Body of pancreas (tissue), 4 donors: ENCODE data around the gene TECRL. TPM values are rescaled to one million over a fixed set of nuclear protein-coding genes. Genes with fewer than 3 reads are reported as not detected.

ENCODE experiments used
- ATAC-seq: fragments of 150-250 bp; one replicate; pipeline ENCODE4 v1.9.1; 2016
- DNase-seq, 4 donors: peaks; one replicate each; pipeline ENCODE4 v3.0.0-alpha.2; 2019
- H3K27ac ChIP-seq, 4 donors: fragments of 200-600 bp; sonication (generic); 1 replicate in 3 of 4; 2 replicates in 1 of 4; pipeline versions ENCODE4 v1.5.1 to v1.6.1; 2016 to 2019; ENCODE audit warnings: mild to moderate bottlenecking in 1 of 4, mixed read lengths in 1 of 4, moderate library complexity in 1 of 4
- H3K27me3 ChIP-seq, 2 donors: fragments of 200-600 bp; sonication (generic); one replicate each; pipeline ENCODE4 v1.6.0; 2016; ENCODE audit warnings: mild to moderate bottlenecking in 1 of 2
- H3K36me3 ChIP-seq, 2 donors: fragments of 200-600 bp; sonication (generic); replicated peaks in 1 of 2; 2 replicates each; pipeline ENCODE4 v1.5.1; 2016; ENCODE audit warnings: low read depth in 2 of 2; ENCODE audit not compliant: insufficient read depth in 1 of 2
- H3K4me1 ChIP-seq: fragments of 200-600 bp; sonication (generic); one replicate; pipeline ENCODE4 v1.6.0; 2016
- H3K4me3 ChIP-seq, 2 donors: fragments of 200-600 bp; sonication (generic); 1 replicate in 1 of 2; 2 replicates in 1 of 2; pipeline ENCODE4 v1.5.1; 2016 to 2019
- H3K9me3 ChIP-seq, 3 donors: fragments of 200-600 bp; sonication (generic); 1 replicate in 2 of 3; 2 replicates in 1 of 3; pipeline ENCODE4 v1.5.1; 2016
- CTCF ChIP-seq, 7 experiments: fragments of 450-650 bp in 4 of 7; fragments of 200-600 bp in 3 of 7; sonication (generic) in 3 of 7; IDR thresholded peaks; one replicate each; pipeline ENCODE4 v1.5.1; 2016 to 2019; ENCODE audit warnings: antibody characterized with exemption in 7 of 7
- POLR2A ChIP-seq, 3 donors: fragments of 450-650 bp; IDR thresholded peaks; one replicate each; pipeline ENCODE4 v1.6.1; 2016; ENCODE audit warnings: antibody characterized with exemption in 3 of 3, mild to moderate bottlenecking in 2 of 3
- WGBS, 2 donors: methylation state at CpG; one replicate each; pipeline ENCODE4 v1.1.5; 2017; 5-methylcytosine and 5-hydroxymethylcytosine counted together
- intact Hi-C: fragments of 100-400 bp; cut with DNase I; formaldehyde crosslinking; loops from one replicate; pipeline ENCODE4 v1.15.1; 2023
- total RNA-seq, 2 donors: library from RNA; depleted of rRNA; stranded (reverse); fragments of >200 nt; gene quantifications; one replicate each; pipeline ENCODE4 v1.1.0, GENCODE V29; 2016

The TECRL gene
- total RNA-seq, 2 donors from 2014 or later = not detected

- no peaks in the 10 kb centered on the region for H3K27me3 ChIP-seq
- H3K4me1 ChIP-seq = no peaks in the 10 kb centered on the region
- no peak overlapping the region for H3K27ac ChIP-seq
- no peaks in the 10 kb centered on the region for H3K36me3 ChIP-seq
- H3K4me3 ChIP-seq = no peak overlapping the region
- ATAC-seq = no peak
- no peaks in the 10 kb centered on the region for H3K9me3 ChIP-seq
- no peak for TF ChIP-seq CTCF (IDR thresholded peaks at IDR 0.05)
- no peak for TF ChIP-seq POLR2A (IDR thresholded peaks at IDR 0.05)
- WGBS, 2 donors = 62 to 69% methylated on average over 11 of the region's 11 CpGs
- no peak for DNase-seq
- intact Hi-C loops = no loop called here
Measured at GRCh38 chr4:64405761-64406160, 3.5 kb downstream of the TECRL start.

GRCh38 chr4:64402684-64403083 lies 6.6 kb downstream of the TECRL start:
- Histone ChIP-seq H3K27ac (no peak overlapping the region), H3K36me3 (no peaks in the 10 kb centered on the region), H3K27me3 (no peaks in the 10 kb centered on the region), H3K9me3 (no peaks in the 10 kb centered on the region), H3K4me3 (no peak overlapping the region), H3K4me1 (no peaks in the 10 kb centered on the region)
- 16 to 19% methylated on average over 2 of the region's 2 CpGs for WGBS, 2 donors
- intact Hi-C loops = no loop called here
- no peak for TF ChIP-seq POLR2A (IDR thresholded peaks at IDR 0.05)
- TF ChIP-seq CTCF (IDR thresholded peaks at IDR 0.05) = no peak
- ATAC-seq = no peak
- DNase-seq = no peak

- Histone ChIP-seq H3K36me3 (no peaks in the 10 kb centered on the region), H3K9me3 (no peaks in the 10 kb centered on the region), H3K27ac (no peak overlapping the region), H3K4me3 (no peak overlapping the region), H3K27me3 (no peaks in the 10 kb centered on the region), H3K4me1 (no peaks in the 10 kb centered on the region)
- DNase-seq (no peak), ATAC-seq (no peak)
- no peak for TF ChIP-seq CTCF (IDR thresholded peaks at IDR 0.05)
- TF ChIP-seq POLR2A (IDR thresholded peaks at IDR 0.05) = no peak
- 66 to 75% methylated on average over 5 of the region's 5 CpGs for WGBS, 2 donors
- intact Hi-C loops = no loop called here
Measured at GRCh38 chr4:64399313-64400109, 9.7 kb downstream of the TECRL start.

GRCh38 chr4:64394469-64394868 lies 14.8 kb downstream of the TECRL start:
- H3K27ac ChIP-seq = no peak overlapping the region
- H3K4me1 ChIP-seq = no peaks in the 10 kb centered on the region
- 58 to 59% methylated on average over 3 of the region's 3 CpGs for WGBS, 2 donors
- no peak for DNase-seq
- no peaks in the 10 kb centered on the region for H3K9me3 ChIP-seq
- no peaks in the 10 kb centered on the region for H3K27me3 ChIP-seq
- TF ChIP-seq POLR2A (IDR thresholded peaks at IDR 0.05) = no peak
- no peak for TF ChIP-seq CTCF (IDR thresholded peaks at IDR 0.05)
- intact Hi-C loops = no loop called here
- H3K4me3 ChIP-seq = no peak overlapping the region
- no peak for ATAC-seq
- no peaks in the 10 kb centered on the region for H3K36me3 ChIP-seq

- Histone ChIP-seq H3K4me3 (no peak overlapping the region), H3K9me3 (no peaks in the 10 kb centered on the region), H3K27me3 (no peaks in the 10 kb centered on the region), H3K36me3 (no peaks in the 10 kb centered on the region), H3K27ac (no peak overlapping the region), H3K4me1 (no peaks in the 10 kb centered on the region)
- ATAC-seq (no peak), DNase-seq (no peak)
- 55 to 60% methylated on average over 1 of the region's 1 CpG for WGBS, 2 donors
- intact Hi-C loops = no loop called here
- no peak for TF ChIP-seq POLR2A (IDR thresholded peaks at IDR 0.05)
- no peak for TF ChIP-seq CTCF (IDR thresholded peaks at IDR 0.05)
Measured at GRCh38 chr4:64388252-64388651, 21.0 kb downstream of the TECRL start.
